Measurements from ENCODE around the gene GSTM2. TPM values are rescaled to one million over a fixed set of nuclear protein-coding genes. Genes with fewer than 3 reads are reported as not detected.

Gene GSTM2
- total and polyA plus RNA-seq, 2 donors (not counting 3 experiments of a cell fraction or from before 2014, with no cell fraction given) = 21.5 to 23.6 TPM

DNA sequence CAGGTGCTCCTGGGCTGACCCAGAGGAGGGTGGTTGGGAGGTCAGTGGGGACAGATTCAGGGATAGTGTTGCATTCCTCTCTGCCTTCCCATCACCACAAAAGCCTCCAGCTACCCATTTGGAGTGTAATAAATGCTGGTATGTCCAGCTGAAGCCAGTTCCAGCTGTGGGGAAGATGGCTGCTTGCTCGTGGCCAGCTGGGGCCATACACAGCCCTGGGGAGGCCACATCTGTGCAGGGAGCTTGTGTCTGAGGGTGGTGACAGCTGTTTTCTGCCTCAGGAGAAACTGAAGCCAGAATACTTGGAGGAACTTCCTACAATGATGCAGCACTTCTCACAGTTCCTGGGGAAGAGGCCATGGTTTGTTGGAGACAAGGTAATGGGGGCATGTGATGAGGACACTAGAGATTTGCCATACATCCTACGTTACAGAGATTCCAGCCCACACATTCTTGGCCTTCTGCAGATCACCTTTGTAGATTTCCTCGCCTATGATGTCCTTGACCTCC, 9.3 kb upstream of the GSTM2 start:
- DNase-seq (ENCODE audit: low read depth, low spot score) (no peak), FAIRE-seq (no peak)
- dilution Hi-C loops (cut with MboI; ENCODE audit: extremely low pct_ligation_motif_present, low sequenced_read_pairs) = no loop called here
- ChIA-PET POLR2A (no interaction called here), CTCF (interaction anchor here (1.0 to 4.3 kb wide), 5 partner anchors 19 to 326 kb away, joined by 3 to 33 read pairs (median 5); partner anchors contain the start of genes AHCYL1 and GSTM1)
- Histone ChIP-seq H2AFZ (ENCODE audit: low read depth, low read length) (no peak overlapping the region), H3K36me3 (ENCODE audit: control insufficient read depth in 2 of 2, extremely low read depth in 1 of 2, insufficient read depth in 2 of 2, low read length in 2 of 2) (no peaks in the 10 kb centered on the region), H3K27ac (ENCODE audit: insufficient read depth, low read depth, low read length) (no peak overlapping the region), H3K79me2 (ENCODE audit: control insufficient read depth, insufficient read depth, low read length) (no peaks in the 10 kb centered on the region), H4K20me1 (replicated peaks; ENCODE audit: control insufficient read depth, extremely low read depth, insufficient read depth, low read length) (no peaks in the 10 kb centered on the region), H3K9ac (replicated peaks; ENCODE audit: extremely low read depth, insufficient read depth, low read length) (no peak overlapping the region), H3K4me1 (ENCODE audit: control insufficient read depth, extremely low read depth, insufficient read depth, low read length) (peaks cover 9% of the 10 kb centered on the region), H3K4me3 (replicated peaks in 1 of 3; ENCODE audit: insufficient read depth in 1 of 3, low read depth in 1 of 3, low read length in 3 of 3) (no peak overlapping the region), H3K9me1 (replicated peaks; ENCODE audit: control insufficient read depth, extremely low read depth, insufficient read depth, low read length) (no peaks in the 10 kb centered on the region), H3K4me2 (ENCODE audit: insufficient read depth, low read length) (no peak overlapping the region), H3K9me3 (replicated peaks; ENCODE audit: control insufficient read depth, insufficient read depth, low read length) (no peaks in the 10 kb centered on the region), H3K27me3 (ENCODE audit: control insufficient read depth in 2 of 2, insufficient read depth in 2 of 2, low read length in 2 of 2) (peaks cover 0 to 2% of the 10 kb centered on the region in 2 experiments)
- intact Hi-C loops (cut with micrococcal nuclease) = no loop called here
- BruUV-seq (replicated peaks) = no TSS peak
- TF ChIP-seq CTCF (IDR thresholded peaks at IDR 0.05; ENCODE audit: extremely low read depth in 1 of 2, insufficient read depth in 1 of 2, low read depth in 1 of 2, low read length in 2 of 2) (no peak), POLR2A (IDR thresholded peaks at IDR 0.05; ENCODE audit: low read depth, low read length) (no peak), POLR2AphosphoS5 (IDR thresholded peaks at IDR 0.05; ENCODE audit: insufficient read depth, low read depth, low read length) (no peak), FOS (IDR thresholded peaks at IDR 0.05; ENCODE audit: borderline replicate concordance, insufficient read depth, low read length) (no peak), MAX (IDR thresholded peaks at IDR 0.05; ENCODE audit: insufficient read depth, insufficient read length) (no peak)

GRCh38 chr1:109659145-109659544, 8.7 kb upstream of the GSTM2 start:
- Histone ChIP-seq H3K4me2 (ENCODE audit: insufficient read depth, low read length) (no peak overlapping the region), H3K27ac (ENCODE audit: insufficient read depth, low read depth, low read length) (no peak overlapping the region), H4K20me1 (replicated peaks; ENCODE audit: control insufficient read depth, extremely low read depth, insufficient read depth, low read length) (no peaks in the 10 kb centered on the region), H3K27me3 (ENCODE audit: control insufficient read depth in 2 of 2, insufficient read depth in 2 of 2, low read length in 2 of 2) (peaks cover 0 to 2% of the 10 kb centered on the region in 2 experiments), H2AFZ (ENCODE audit: low read depth, low read length) (no peak overlapping the region), H3K36me3 (ENCODE audit: control insufficient read depth in 2 of 2, extremely low read depth in 1 of 2, insufficient read depth in 2 of 2, low read length in 2 of 2) (no peaks in the 10 kb centered on the region), H3K4me1 (ENCODE audit: control insufficient read depth, extremely low read depth, insufficient read depth, low read length) (peaks cover 9% of the 10 kb centered on the region), H3K79me2 (ENCODE audit: control insufficient read depth, insufficient read depth, low read length) (no peaks in the 10 kb centered on the region), H3K4me3 (replicated peaks in 1 of 3; ENCODE audit: insufficient read depth in 1 of 3, low read depth in 1 of 3, low read length in 3 of 3) (no peak overlapping the region), H3K9me1 (replicated peaks; ENCODE audit: control insufficient read depth, extremely low read depth, insufficient read depth, low read length) (no peaks in the 10 kb centered on the region), H3K9ac (replicated peaks; ENCODE audit: extremely low read depth, insufficient read depth, low read length) (no peak overlapping the region), H3K9me3 (replicated peaks; ENCODE audit: control insufficient read depth, insufficient read depth, low read length) (no peaks in the 10 kb centered on the region)
- ChIA-PET CTCF (no interaction called here), POLR2A (no interaction called here)
- no peak for DNase-seq (ENCODE audit: low read depth, low spot score)
- TF ChIP-seq POLR2A (IDR thresholded peaks at IDR 0.05; ENCODE audit: low read depth, low read length) (no peak), EZH2 (IDR thresholded peaks at IDR 0.05; ENCODE audit: borderline replicate concordance, low read depth, low read length, severe bottlenecking) (no peak), GATA2 (IDR thresholded peaks at IDR 0.05; ENCODE audit: insufficient read depth, insufficient read length, low read depth, low read length) (no peak), JUN (IDR thresholded peaks at IDR 0.05; ENCODE audit: borderline replicate concordance, insufficient read depth, insufficient read length, low read depth) (no peak), CTCF (IDR thresholded peaks at IDR 0.05; ENCODE audit: extremely low read depth in 1 of 2, insufficient read depth in 1 of 2, low read depth in 1 of 2, low read length in 2 of 2) (no peak), MYC (IDR thresholded peaks at IDR 0.05; ENCODE audit: low read depth, low read length) (no peak), FOS (IDR thresholded peaks at IDR 0.05; ENCODE audit: borderline replicate concordance, insufficient read depth, low read length) (no peak), MAX (IDR thresholded peaks at IDR 0.05; ENCODE audit: insufficient read depth, insufficient read length) (no peak), POLR2AphosphoS5 (IDR thresholded peaks at IDR 0.05; ENCODE audit: insufficient read depth, low read depth, low read length) (no peak)
- FAIRE-seq = no peak
- dilution Hi-C loops (cut with MboI; ENCODE audit: extremely low pct_ligation_motif_present, low sequenced_read_pairs) (no loop called here), intact Hi-C loops (cut with micrococcal nuclease) (no loop called here)
- BruUV-seq (replicated peaks) = no TSS peak
